HG02973 (cell line): ENCODE measurements around the gene ABI3BP.

ENCODE experiments used
- ATAC-seq: cut with Tn5 transposase; IDR thresholded peaks from one replicate; pipeline ENCODE4 v1.9.1; 2021; ENCODE audit warnings: moderate library complexity; ENCODE audit not compliant: unreplicated experiment

ABI3BP gene

DNA sequence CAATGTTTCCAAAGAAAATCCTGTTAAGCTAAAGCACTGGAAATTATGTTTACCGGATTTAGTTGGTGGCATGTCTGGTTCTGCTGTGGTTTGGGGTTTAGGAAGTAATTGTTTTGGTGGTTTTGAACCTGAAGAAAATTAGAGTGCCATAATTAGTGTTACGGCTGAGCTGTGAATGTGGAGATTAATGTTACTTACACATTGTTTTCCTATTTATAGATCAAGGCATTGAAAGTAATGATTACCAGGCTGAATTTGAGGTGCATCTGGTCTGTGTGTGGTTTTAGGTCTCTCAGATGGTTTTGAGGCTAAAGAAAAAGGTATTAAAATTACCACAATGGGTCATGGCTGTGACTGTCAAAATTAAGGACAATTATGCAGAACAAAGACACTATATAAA is 155.1 kb downstream of the ABI3BP start:
- ATAC-seq, result no peak

- no peak for ATAC-seq
Observed at GRCh38 chr3:100836661-100837060, 156.6 kb downstream of the ABI3BP start.

GRCh38 chr3:100834332-100834731 is 158.9 kb downstream of the ABI3BP start:
- no peak for ATAC-seq

- no peak for ATAC-seq
Observed at GRCh38 chr3:100833483-100833882, 159.7 kb downstream of the ABI3BP start.

GRCh38 chr3:100831629-100832028 is 161.6 kb downstream of the ABI3BP start:
- ATAC-seq, result no peak

- ATAC-seq, result no peak
Observed at GRCh38 chr3:100830931-100831330, 162.3 kb downstream of the ABI3BP start.

DNA sequence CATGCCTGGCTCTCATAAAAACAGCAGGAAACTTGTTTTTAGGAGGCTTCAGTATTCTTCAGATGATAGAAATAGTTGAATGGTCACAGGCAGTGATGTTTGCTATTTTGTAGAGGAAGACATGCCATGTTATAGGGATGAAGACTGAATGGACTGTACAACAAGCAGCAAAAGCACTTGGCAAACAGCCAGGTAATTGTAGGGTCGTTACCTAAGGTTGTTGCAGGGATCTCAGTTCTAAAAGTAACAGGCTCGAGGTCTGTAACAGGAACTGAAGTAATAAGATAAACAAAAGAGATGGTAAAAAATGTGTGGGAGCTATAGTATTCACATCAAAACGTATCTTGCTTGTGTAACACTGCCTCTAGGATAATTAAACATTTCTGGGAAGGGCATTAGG is 167.6 kb downstream of the ABI3BP start:
- no peak for ATAC-seq

GRCh38 chr3:100815583-100815982 is 177.6 kb downstream of the ABI3BP start:
- no peak for ATAC-seq

- ATAC-seq, result no peak
Observed at GRCh38 chr3:100813828-100814227, 179.4 kb downstream of the ABI3BP start.

GRCh38 chr3:100811779-100812507 is 181.3 kb downstream of the ABI3BP start:
- peak; percentile 59 for ATAC-seq

DNA sequence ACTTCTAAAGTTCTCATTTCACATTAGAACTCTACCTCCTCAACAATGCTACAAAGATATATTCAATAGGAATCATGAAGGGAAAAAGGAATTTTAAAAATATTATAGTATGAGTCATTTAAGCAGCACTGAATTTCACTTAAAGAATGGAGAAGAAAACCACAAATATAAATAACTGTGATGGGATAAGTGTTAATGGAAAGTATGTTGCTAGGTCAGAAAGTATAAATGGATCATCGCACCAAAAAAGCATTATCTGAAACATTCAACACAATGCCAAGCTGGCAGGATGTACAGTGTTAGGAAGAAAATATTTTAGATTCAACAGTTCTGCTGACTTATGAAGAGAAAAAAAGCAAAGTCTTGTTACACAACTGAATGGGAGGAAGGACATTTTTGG is 182.6 kb downstream of the ABI3BP start:
- no peak for ATAC-seq

DNA sequence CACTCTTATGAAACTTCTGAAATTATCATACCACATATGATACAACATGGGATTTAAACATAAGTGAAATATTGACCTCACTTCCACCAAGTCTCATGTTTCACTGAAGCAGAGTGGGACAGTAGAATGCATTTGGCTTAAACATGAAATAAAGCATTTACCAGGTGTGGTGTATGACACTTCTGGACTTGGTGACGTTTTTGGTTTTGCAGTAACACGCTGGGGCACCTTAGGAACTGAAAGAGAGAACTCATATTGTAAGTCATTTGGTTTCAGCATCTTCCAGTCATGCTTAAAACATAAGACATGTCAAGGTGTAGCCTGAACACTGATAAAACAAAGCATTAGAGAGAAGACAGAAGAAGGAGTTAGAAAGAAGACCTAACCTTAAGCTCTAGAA is 188.6 kb downstream of the ABI3BP start:
- no peak for ATAC-seq

- ATAC-seq, result no peak
Observed at GRCh38 chr3:100803711-100804110, 189.5 kb downstream of the ABI3BP start.

DNA sequence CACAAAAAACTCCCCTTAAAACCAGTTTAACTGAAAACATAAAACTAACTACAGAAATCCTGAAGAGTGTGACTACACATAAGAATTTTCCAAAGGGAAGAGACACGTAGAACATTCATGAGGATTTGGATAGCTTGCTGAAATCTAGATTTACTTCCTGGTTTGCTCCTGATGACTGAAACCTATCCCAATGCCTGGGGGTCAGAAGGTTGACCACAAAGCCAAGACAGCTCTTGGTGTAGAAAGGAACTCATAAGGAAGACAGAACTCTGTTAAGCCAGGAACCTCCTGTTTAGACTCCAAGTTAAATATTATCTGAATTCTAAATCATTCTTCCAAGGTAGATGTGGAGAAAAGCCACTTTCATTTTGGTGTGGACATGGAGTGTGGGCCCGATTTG is 191.1 kb downstream of the ABI3BP start:
- no peak for ATAC-seq

GRCh38 chr3:100798012-100798411 is 195.2 kb downstream of the ABI3BP start:
- ATAC-seq, result no peak

GRCh38 chr3:100796556-100796955 is 196.7 kb downstream of the ABI3BP start:
- ATAC-seq, result no peak

DNA sequence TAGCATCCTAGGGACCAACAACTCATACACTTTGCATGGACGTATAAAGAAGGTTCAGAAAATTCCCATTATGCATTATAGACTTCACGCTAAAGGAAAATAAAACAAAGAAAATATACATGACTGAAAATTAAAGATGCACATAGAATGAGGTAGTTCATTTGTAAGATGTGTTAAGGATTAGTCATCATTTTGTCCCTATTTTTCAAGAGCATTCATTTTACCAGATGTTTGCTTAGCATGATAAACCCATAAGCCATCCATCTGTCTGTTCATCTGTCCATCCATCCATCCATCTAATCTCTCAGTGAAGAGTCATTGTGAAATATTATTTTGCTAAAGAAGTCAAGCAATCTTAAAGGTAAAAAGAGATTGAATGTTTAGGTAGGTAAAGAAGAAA is 203.6 kb downstream of the ABI3BP start:
- ATAC-seq, result no peak

DNA sequence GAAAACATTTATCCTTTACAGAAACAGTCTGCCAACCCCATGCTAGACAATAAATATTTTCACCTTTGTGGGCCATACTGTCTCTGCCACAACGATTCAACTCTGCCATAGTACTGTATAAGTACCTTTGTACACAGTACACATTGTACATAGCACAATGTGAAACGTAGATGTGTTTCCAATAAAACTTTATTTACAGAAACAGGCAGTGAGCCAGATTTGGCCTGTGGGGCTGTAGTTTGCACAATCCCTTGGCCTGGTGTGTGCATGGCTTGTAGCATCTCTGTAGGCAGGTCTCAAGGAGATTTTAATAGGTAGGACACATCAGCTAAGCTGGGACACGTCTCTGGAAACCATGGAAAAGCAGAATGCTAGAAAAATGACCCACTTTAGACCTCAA is 209.6 kb downstream of the ABI3BP start:
- no peak for ATAC-seq

GRCh38 chr3:100782906-100783305 is 210.3 kb downstream of the ABI3BP start:
- ATAC-seq, result no peak

- no peak for ATAC-seq
Observed at GRCh38 chr3:100782348-100782747, 210.9 kb downstream of the ABI3BP start.

- no peak for ATAC-seq
Observed at GRCh38 chr3:100781301-100781700, 211.9 kb downstream of the ABI3BP start.

DNA sequence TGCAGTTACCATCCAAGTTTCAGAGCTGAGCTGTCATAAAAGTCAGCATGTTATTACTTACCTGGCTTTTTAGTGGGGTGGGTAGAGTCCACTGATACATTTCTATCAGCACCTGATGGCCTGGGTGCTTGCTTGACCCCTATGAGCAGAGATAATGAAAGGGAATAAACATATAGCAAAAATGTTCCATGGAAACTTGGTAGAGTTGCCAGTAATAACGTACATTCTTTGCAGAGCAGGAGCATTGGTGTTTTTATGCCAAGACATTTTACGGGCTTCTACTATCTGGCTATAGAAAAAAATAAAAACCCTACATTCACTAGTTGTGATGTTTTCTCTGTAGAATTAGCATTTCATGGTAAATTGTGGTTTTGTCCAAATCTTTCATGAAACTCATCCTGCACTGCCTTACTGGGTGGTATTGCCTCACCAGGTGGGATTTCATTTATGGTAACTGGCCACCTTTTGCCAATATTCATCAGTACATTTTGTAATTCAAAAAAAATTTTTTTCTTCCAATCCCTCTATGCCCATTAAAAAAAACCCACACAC is 213.1 kb downstream of the ABI3BP start:
- no peak for ATAC-seq

GRCh38 chr3:100779480-100779879 is 213.7 kb downstream of the ABI3BP start:
- no peak for ATAC-seq
